DND-41 (cell line): ENCODE results near the gene PDE4DIP.
"Not testable (repeated sequence)": the region's sequence is repeated elsewhere in the genome, so short reads cannot be mapped to it uniquely, and the experiment has no call there.

ENCODE experiments used
- EZH2 ChIP-seq: IDR thresholded peaks from 3 replicates; pipeline ENCODE4 v1.6.1; 2012; ENCODE audit warnings: borderline replicate concordance, low read depth, mild to moderate bottlenecking, moderate library complexity, low read length, inconsistent platforms; ENCODE audit not compliant: severe bottlenecking
- TF ChIP-seq, protein P1 (sequence below): IDR thresholded peaks from 2 replicates; pipeline ENCODE4 v1.5.1; 2012; ENCODE audit warnings: borderline replicate concordance, low read length, moderate library complexity, mild to moderate bottlenecking; ENCODE audit not compliant: poor library complexity, severe bottlenecking; ENCODE audit errors: extremely low read depth

GRCh38 chr1:148989378-148989777, 145.2 kb downstream of the PDE4DIP start:
- TF ChIP-seq, protein P1, sequence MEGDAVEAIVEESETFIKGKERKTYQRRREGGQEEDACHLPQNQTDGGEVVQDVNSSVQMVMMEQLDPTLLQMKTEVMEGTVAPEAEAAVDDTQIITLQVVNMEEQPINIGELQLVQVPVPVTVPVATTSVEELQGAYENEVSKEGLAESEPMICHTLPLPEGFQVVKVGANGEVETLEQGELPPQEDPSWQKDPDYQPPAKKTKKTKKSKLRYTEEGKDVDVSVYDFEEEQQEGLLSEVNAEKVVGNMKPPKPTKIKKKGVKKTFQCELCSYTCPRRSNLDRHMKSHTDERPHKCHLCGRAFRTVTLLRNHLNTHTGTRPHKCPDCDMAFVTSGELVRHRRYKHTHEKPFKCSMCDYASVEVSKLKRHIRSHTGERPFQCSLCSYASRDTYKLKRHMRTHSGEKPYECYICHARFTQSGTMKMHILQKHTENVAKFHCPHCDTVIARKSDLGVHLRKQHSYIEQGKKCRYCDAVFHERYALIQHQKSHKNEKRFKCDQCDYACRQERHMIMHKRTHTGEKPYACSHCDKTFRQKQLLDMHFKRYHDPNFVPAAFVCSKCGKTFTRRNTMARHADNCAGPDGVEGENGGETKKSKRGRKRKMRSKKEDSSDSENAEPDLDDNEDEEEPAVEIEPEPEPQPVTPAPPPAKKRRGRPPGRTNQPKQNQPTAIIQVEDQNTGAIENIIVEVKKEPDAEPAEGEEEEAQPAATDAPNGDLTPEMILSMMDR, result not testable (repeated sequence)
- TF ChIP-seq EZH2, result not testable (repeated sequence)
